HL-60 (cell line): Measurements from ENCODE around the gene UBE2J1.
A peak's percentile ranks its signal among the peaks of the same experiment; 100 is the strongest.

Source experiments
- DNase-seq, 2 experiments: peaks; one replicate each; pipeline ENCODE4 v3.0.0-alpha.2; 2010 to 2020; ENCODE audit warnings: low read depth in 1 of 2, low spot score in 1 of 2
- H3K27ac ChIP-seq: fragments of 250-450 bp; sonication (Bioruptor Pico); replicated peaks from 2 replicates; pipeline ENCODE4 v1.5.1; 2020; ENCODE audit warnings: mild to moderate bottlenecking, moderate library complexity
- H3K27me3 ChIP-seq: fragments of 250-450 bp; sonication (Bioruptor Pico); 2 replicates; pipeline ENCODE4 v1.5.1; 2021; ENCODE audit warnings: mild to moderate bottlenecking, moderate library complexity; ENCODE audit not compliant: insufficient read depth, poor library complexity, severe bottlenecking
- H3K4me3 ChIP-seq: replicated peaks from 2 replicates; pipeline ENCODE4 v1.5.1; 2011; ENCODE audit warnings: mild to moderate bottlenecking, control low read depth, low read length; ENCODE audit not compliant: insufficient read depth
- GABPA ChIP-seq: IDR thresholded peaks from 2 replicates; pipeline ENCODE4 v1.6.1; 2012; ENCODE audit warnings: low read depth
- POLR2AphosphoS5 ChIP-seq: IDR thresholded peaks from 2 replicates; pipeline ENCODE4 v1.6.1; 2012; ENCODE audit warnings: low read depth
- REST ChIP-seq: IDR thresholded peaks from 2 replicates; pipeline ENCODE4 v1.6.1; 2012; ENCODE audit warnings: low read depth; ENCODE audit not compliant: insufficient replicate concordance
- SPI1 ChIP-seq: IDR thresholded peaks from 2 replicates; pipeline ENCODE4 v1.6.1; 2012; ENCODE audit warnings: low read depth, mild to moderate bottlenecking, borderline replicate concordance
- TF ChIP-seq, protein P1 (sequence below): IDR thresholded peaks from one replicate; pipeline ENCODE4 v1.5.1; 2011; ENCODE audit warnings: low read length, control low read depth, inconsistent platforms; ENCODE audit not compliant: insufficient read depth

UBE2J1 gene

DNA sequence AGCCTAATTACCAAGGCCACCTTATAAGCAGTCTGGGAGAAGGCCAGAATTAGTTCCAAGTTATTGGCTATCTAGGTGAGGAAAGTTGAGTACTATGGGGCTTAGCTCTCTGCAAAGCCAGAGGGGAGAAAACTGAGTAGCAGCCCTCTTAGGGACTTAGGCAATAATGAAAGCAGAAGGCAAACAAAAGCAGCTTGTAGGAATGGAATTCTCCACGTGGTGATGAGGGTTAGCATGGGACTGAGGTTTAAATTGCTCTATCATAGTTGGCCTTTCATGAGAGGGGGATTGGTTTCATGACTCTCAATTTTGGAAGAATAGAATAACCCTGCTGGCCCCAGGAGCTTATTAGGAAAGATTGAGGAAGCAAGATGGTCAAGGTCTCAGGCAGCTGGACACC, 7.0 kb upstream of the UBE2J1 start:
- TF ChIP-seq, protein P1, sequence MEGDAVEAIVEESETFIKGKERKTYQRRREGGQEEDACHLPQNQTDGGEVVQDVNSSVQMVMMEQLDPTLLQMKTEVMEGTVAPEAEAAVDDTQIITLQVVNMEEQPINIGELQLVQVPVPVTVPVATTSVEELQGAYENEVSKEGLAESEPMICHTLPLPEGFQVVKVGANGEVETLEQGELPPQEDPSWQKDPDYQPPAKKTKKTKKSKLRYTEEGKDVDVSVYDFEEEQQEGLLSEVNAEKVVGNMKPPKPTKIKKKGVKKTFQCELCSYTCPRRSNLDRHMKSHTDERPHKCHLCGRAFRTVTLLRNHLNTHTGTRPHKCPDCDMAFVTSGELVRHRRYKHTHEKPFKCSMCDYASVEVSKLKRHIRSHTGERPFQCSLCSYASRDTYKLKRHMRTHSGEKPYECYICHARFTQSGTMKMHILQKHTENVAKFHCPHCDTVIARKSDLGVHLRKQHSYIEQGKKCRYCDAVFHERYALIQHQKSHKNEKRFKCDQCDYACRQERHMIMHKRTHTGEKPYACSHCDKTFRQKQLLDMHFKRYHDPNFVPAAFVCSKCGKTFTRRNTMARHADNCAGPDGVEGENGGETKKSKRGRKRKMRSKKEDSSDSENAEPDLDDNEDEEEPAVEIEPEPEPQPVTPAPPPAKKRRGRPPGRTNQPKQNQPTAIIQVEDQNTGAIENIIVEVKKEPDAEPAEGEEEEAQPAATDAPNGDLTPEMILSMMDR: no peak
- TF ChIP-seq GABPA: no peak
- TF ChIP-seq POLR2AphosphoS5: no peak
- TF ChIP-seq SPI1: no peak
- no peak for TF ChIP-seq REST

DNA sequence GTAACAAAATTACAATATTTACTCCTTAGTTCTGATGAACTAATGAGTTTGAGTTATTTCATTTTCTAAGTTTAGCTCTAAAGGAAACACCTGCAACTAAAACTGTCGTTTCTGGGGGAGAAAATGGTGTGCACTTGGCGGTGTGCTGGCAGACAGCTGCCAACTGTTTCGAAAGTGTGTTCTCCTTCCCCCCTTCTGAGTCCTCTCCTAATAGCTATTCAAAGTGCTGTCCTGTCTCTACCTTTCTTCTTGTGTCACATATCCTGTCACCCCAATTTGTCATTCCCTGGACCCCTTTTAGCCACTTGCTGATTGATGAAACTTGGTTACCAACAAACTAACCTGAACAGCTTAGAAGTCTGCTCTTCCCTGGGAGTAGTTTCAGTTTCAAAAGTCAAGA, 4.9 kb upstream of the UBE2J1 start:
- no peak for TF ChIP-seq REST
- peak; percentile 82 for TF ChIP-seq POLR2AphosphoS5
- peak; percentile 34 to 69 for DNase-seq
- peak overlapping the region; percentile 5; the same call in 1 of the 2 replicates for H3K4me3 ChIP-seq
- peak overlapping the region; percentile 75 for H3K27ac ChIP-seq
- H3K27me3 ChIP-seq: no peaks in the 10 kb centered on the region

More for the DNA sequence above, 7.0 kb upstream of the UBE2J1 start:
- no peak for DNase-seq
- Histone ChIP-seq H3K27me3 (no peaks in the 10 kb centered on the region), H3K27ac (no peak overlapping the region; the same call in 1 of the 2 replicates), H3K4me3 (no peak overlapping the region)

DNA sequence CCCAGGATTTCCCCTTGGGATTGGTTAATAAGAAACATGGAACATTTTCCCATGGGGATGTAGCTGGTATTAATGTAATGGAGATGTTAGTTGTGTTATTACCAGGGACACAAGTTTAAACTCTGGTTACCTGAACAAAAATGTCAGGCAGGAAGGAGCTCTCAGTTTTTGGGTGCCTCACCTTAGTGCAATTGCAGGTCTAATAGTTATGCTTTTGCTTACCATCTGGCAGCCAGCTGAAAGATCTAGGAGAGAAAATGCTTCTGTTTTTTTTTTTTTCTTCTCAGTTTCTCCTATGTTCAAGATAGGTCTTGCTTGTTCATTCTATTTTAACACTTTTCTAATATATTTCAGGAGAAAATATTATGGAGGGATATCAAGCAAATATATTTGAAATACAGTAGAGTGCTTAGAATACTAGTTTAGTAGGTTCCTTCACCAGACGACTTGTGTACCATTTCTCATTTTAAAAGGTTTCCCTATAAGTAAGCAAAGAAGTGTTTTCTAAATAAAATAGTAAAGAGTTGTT, 4.2 kb upstream of the UBE2J1 start:
- no peak for DNase-seq
- TF ChIP-seq GABPA (no peak), REST (no peak), POLR2AphosphoS5 (no peak), SPI1 (no peak)
- TF ChIP-seq, protein P1: no peak
- no peaks in the 10 kb centered on the region for H3K27me3 ChIP-seq
- no peak overlapping the region for H3K4me3 ChIP-seq
- H3K27ac ChIP-seq: peak overlapping the region; percentile 75
